Hepatocyte (in vitro differentiated cells): ENCODE measurements around the gene FERMT2.

Experiments used
- CTCF ChIP-seq: fragments of 200-600 bp; sonication (generic); IDR thresholded peaks from 2 replicates; pipeline ENCODE4 v1.5.1; 2016; ENCODE audit warnings: antibody characterized with exemption, mild to moderate bottlenecking; ENCODE audit not compliant: poor library complexity
- EZH2 ChIP-seq: fragments of 200-600 bp; sonication (generic); IDR thresholded peaks from 2 replicates; pipeline ENCODE4 v1.6.1; 2016; ENCODE audit warnings: antibody characterized with exemption, mild to moderate bottlenecking, borderline replicate concordance
- EZH2phosphoT487 ChIP-seq: fragments of 200-600 bp; sonication (generic); IDR thresholded peaks from one replicate; pipeline ENCODE4 v1.6.1; 2018; ENCODE audit warnings: antibody characterized with exemption, mild to moderate bottlenecking, low read depth, moderate library complexity; ENCODE audit not compliant: unreplicated experiment, severe bottlenecking

- no peak for TF ChIP-seq CTCF
- no peak for TF ChIP-seq EZH2
- TF ChIP-seq EZH2phosphoT487: no peak
Observed at GRCh38 chr14:52835122-52835903, 115.5 kb downstream of the FERMT2 start.
